ENCODE measurements around the gene PHYHIPL.

The PHYHIPL gene

GRCh38 chr10:59176241-59177030, at the start of gene PHYHIPL:
Gene PHYHIPL, plus strand, starts transcription at chr10:59176643. Its CDS starts 211 bp downstream, at chr10:59176854.
- DNase-seq = peak in 1 of 2 experiments; percentile 10

GRCh38 chr10:59126991-59127390, 49.5 kb upstream of the PHYHIPL start:
- DNase-seq = no peak

DNA sequence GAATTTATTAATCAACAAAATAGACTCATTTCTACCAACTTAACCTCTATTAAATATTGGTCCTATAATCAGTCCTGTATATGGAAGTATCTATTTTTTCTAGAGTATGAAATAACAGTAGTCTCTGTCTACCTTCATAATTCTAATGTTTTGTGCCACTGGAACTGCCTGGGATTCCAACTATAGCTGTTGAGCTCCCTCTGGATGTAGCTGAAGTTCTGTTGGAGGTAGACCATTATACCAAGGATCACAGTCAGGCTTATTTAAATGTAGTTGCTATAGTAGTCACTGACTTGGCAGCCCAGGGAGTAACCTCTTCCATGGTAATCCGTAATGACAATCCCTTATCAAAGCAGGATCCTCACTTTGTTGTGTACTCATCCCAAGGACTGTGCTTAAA, 48.5 kb upstream of the PHYHIPL start:
- DNase-seq = no peak

DNA sequence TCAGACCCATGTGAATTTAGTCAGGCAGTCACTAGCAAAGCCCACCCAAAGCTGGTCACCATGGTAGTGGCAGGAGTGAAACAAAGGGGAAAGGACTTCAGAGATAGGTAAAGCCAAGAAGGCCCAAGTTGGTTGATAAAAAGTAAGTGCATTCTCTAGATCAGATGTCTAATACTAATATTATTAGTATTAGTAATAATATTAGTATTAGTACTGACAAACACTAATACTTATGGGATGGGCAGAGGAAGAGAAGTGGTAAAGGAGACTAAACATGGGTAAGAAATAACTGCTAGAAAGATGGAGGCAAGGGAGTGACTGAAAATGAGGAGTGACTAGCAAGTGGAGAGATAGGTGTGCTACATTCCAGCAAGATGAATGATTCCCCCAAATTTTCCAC, 46.6 kb upstream of the PHYHIPL start:
- DNase-seq = no peak

DNA sequence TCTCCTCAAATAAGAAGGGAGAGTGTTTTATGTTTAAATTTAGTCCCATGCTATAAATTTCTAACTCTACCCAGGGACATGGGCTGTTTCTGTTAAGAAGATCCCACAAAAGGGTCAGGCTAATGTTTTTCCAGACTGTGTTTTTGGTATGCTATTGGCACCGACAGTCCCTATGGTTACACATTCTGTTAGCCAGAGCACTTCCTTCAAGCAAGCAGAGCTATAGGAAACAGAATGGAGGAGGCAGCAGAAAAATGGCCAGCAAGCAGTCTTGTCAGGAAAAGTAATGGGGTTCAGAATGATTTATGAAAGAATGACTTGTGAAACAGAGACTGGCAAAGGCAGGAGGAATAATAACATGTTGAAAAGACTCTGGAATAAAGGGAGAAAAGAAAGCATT, 44.8 kb upstream of the PHYHIPL start:
- DNase-seq = no peak

GRCh38 chr10:59133841-59134593, 42.4 kb upstream of the PHYHIPL start:
- DNase-seq = no peak

- no peak for DNase-seq
Measured at GRCh38 chr10:59134785-59135184, 41.7 kb upstream of the PHYHIPL start.

DNA sequence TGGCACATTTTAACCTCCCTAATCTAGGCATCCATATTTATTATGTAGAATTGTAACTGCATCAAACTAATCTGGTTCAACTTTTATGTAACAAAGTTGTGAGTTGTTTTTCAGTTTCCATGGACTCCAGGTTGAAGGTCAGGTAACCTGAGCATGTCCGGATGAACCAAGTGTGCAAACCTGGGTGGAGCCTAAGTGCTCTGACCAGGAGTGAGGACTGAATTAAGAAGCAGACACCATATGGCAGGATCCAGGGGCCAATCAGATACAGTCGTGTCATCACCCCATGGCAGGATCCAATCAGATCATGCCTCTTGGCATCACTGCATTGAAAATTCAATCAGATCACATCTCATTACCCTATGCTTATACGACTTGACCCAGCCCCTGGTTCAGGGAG, 41.2 kb upstream of the PHYHIPL start:
- no peak for DNase-seq

- DNase-seq = no peak
Measured at GRCh38 chr10:59138052-59138451, 38.4 kb upstream of the PHYHIPL start.

GRCh38 chr10:59143544-59143943, 32.9 kb upstream of the PHYHIPL start:
- no peak for DNase-seq

GRCh38 chr10:59148701-59149100, 27.7 kb upstream of the PHYHIPL start:
- no peak for DNase-seq

DNA sequence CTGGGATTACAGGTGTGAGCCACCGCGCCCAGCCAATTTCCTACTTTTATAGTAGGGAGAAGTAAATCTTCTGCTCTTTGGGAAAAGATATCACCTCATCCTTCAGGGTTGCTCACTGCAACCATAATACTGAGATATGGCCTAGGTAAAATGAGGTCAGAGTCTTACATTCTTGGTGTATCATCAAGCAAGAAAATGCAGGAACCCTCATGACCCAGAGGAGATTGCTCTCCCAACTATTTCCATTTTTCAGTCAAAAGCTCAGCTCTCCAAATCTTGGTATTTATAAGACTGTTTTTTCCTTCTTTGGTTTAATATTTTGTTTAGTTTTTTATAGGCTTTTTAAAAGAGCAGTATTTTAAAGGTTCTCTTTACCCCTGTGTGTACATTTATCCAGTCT, 20.9 kb upstream of the PHYHIPL start:
- no peak for DNase-seq

DNA sequence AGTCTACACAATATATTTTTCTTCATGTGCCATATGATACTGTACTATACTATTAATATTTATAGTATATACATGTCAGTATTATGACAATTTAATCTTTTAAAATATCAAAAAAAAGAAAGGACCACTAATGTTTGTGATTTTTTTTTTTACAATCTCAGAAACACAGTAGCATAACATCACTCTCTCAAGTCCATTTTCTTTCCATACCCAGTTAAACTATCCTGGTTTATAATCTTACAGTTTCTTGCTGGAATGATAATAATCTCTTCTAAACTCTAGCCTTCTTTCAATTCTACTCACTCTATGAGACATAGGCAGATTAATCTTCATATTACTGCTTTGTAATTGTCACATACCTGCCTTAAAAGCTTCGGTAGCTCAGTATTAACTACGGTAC, 8.9 kb upstream of the PHYHIPL start:
- DNase-seq = no peak

DNA sequence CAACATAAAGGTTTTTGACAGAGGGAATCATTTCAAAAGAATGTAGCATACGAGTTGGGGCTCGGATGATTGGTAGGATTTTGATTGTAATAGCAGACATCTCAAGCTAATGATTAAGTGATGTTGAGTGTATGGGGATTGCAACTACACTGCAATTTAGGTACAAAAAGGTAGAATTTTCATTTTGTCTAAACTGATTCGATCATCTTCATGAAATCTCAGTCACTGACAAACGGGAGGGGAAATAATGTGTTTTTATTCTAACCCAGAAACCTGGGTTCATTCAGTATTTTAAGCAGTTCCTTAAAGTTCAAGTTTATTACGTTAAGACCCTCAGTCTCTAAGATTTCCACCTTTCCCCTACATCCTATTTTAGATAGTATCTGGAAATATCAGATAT, 3.9 kb upstream of the PHYHIPL start:
- no peak for DNase-seq

- no peak for DNase-seq
Measured at GRCh38 chr10:59173414-59173813, 3.0 kb upstream of the PHYHIPL start.

DNA sequence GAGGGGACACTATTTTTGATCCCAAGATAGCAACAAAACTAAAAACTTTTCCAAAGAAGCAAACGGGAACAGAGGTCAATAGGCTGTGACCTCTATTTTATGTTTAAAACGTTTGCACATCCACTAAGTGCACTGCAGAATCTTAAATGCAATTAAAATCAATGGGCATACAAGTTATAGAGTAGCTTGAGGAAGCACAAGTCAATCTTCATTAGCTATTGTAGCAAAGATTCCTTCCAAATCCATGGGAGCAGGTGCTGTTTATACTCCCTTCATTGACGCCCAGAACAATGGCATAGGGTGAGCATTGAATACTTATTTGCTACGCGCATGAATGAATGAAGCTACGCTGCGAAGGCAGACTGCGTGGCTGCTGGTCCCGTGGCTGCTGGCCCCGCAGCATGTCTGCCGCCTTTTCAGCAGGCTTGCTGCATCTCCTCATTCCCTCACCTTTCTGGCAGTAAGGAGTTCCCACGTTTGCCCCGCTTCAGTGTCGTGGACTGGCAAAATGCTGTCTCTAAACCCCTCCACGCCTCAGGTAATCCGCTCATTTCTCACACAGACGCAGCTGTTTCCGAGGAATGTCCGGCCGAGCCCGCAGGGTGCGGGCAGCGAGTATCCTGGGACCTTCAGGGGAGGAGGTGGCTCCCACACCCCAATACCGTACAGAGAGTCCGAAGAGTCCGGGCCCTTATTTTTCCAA, 754 bp upstream of the PHYHIPL start:
- no peak for DNase-seq

DNA sequence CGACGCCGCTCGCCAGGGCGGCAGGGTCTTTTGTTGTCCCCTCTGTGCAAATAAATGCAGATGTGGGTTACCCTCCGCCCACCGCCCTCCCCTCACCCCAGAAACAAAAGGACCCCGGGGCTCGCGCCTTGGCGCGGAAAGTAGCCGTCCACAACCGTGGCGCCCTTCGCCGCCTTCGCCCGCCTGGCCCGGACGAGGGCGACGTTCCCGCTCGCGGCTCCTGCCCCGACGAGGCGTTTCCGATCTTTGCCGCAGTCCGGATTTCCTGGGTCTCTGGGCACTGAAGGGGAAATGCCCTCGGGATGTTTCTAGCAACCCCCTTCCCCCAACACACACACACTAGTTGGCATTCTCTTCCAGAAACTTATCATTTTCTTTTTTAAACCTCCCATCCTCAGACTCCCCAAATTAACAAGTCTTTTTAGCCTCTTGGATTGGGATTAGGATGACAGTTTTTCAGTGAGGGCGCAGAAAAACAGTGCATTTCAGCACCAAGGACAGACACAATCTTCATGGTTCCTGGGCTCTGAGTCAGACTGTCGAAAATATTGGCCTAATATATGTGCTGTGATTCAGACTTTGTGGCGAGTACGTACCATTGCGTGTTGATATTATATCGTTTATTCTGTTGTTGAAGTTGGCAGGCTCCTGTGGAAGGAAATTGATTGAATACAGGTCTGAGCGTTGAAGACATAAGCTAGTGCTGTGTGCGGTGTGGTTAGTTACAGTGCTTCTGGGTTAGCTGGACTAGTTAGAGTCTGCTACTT, 771 bp downstream of the PHYHIPL start:
- DNase-seq = no peak

GRCh38 chr10:59177836-59178235, 1.4 kb downstream of the PHYHIPL start:
- no peak for DNase-seq

GRCh38 chr10:59179068-59179467, 2.6 kb downstream of the PHYHIPL start:
- no peak for DNase-seq

- no peak for DNase-seq
Measured at GRCh38 chr10:59180689-59181270, 4.3 kb downstream of the PHYHIPL start.

- DNase-seq = no peak
Measured at GRCh38 chr10:59181668-59182067, 5.2 kb downstream of the PHYHIPL start.

- no peak for DNase-seq
Measured at GRCh38 chr10:59190332-59190731, 13.9 kb downstream of the PHYHIPL start.

All from activated T-cell treated with anti-CD3 and anti-CD28 coated beads, Interleukin-2, amount 50 U/mL, for 48 hours (primary cell).